Spinal cord (tissue), 10 donors: Measurements from ENCODE around the gene LHFPL3. TPM values are rescaled to one million over a fixed set of nuclear protein-coding genes. Genes with fewer than 3 reads are reported as not detected.
A peak's percentile ranks its signal among the peaks of the same experiment; 100 is the strongest.

Source experiments
- DNase-seq, 6 donors: peaks; one replicate each; pipeline versions ENCODE4 v3.0.0 to v3.0.0-alpha.2; 2013 to 2015; ENCODE audit warnings: low spot score in 6 of 6, low read depth in 4 of 6
- H3K27ac ChIP-seq: one replicate; pipeline ENCODE4 v1.5.1; 2013; ENCODE audit warnings: low read depth, low read length, control low read depth
- H3K27me3 ChIP-seq: one replicate; pipeline ENCODE4 v1.6.1; 2013; ENCODE audit warnings: low read length; ENCODE audit not compliant: control insufficient read depth, insufficient read depth
- H3K36me3 ChIP-seq: one replicate; pipeline ENCODE4 v1.6.1; 2013; ENCODE audit warnings: low read length; ENCODE audit not compliant: control insufficient read depth, insufficient read depth
- H3K4me1 ChIP-seq: one replicate; pipeline ENCODE4 v1.6.1; 2013; ENCODE audit warnings: low read length; ENCODE audit not compliant: control insufficient read depth, insufficient read depth
- H3K4me3 ChIP-seq: one replicate; pipeline ENCODE4 v1.5.1; 2013; ENCODE audit warnings: low read depth, low read length, control low read depth
- H3K9me3 ChIP-seq: one replicate; pipeline ENCODE4 v1.6.1; 2013; ENCODE audit warnings: low read length; ENCODE audit not compliant: control insufficient read depth, insufficient read depth
- WGBS: methylation state at CpG from one replicate; pipeline ENCODE4 v1.1.5; 2013; ENCODE audit warnings: missing lambda C conversion rate; ENCODE audit not compliant: insufficient coverage; 5-methylcytosine and 5-hydroxymethylcytosine counted together
- polyA plus RNA-seq, 2 donors: library from polyadenylated mRNA; unstranded; fragments of 120-200 nt; gene quantifications; one replicate each; pipeline ENCODE4 v1.2.1, GENCODE V29; 2013; ENCODE audit not compliant: insufficient read length in 2 of 2
- small RNA-seq: library from RNA; depleted of rRNA; stranded (forward); fragments of <200 nt; gene quantifications from one replicate; pipeline ENCODE3, GENCODE V24; 2014; ENCODE audit warnings: low replicate concordance
- total RNA-seq, 2 donors: library from RNA; depleted of rRNA in 1 of 2; stranded (reverse); fragments of 120-200 nt in 1 of 2; fragments of >200 nt in 1 of 2; gene quantifications; one replicate each; pipeline versions ENCODE4 v1.2.3 to v1.2.4, GENCODE V29; 2013 to 2014
- donor health status: healthy.

LHFPL3 gene
- total and polyA plus RNA-seq, 4 donors: 18.8 to 78.7 (median 62.9) TPM

- Histone ChIP-seq H3K27ac (peak overlapping the region; percentile 74), H3K4me3 (no peak overlapping the region), H3K4me1 (peaks cover 12% of the 10 kb centered on the region), H3K36me3 (no peaks in the 10 kb centered on the region), H3K27me3 (no peaks in the 10 kb centered on the region), H3K9me3 (no peaks in the 10 kb centered on the region)
- peak in 1 of 6 donors; percentile 63 for DNase-seq
- 13% methylated on average over 4 of the region's 12 CpGs for WGBS
Measured at GRCh38 chr7:104943502-104944343, 615.3 kb downstream of the LHFPL3 start.

GRCh38 chr7:104945599-104945956 lies 617.2 kb downstream of the LHFPL3 start:
- no peaks in the 10 kb centered on the region for H3K27me3 ChIP-seq
- no peak for DNase-seq
- no peak overlapping the region for H3K4me3 ChIP-seq
- H3K9me3 ChIP-seq: no peaks in the 10 kb centered on the region
- H3K4me1 ChIP-seq: peaks cover 6% of the 10 kb centered on the region
- no peaks in the 10 kb centered on the region for H3K36me3 ChIP-seq
- H3K27ac ChIP-seq: peak overlapping the region; percentile 41

GRCh38 chr7:104946338-104946737 lies 617.9 kb downstream of the LHFPL3 start:
- no peaks in the 10 kb centered on the region for H3K9me3 ChIP-seq
- H3K36me3 ChIP-seq: no peaks in the 10 kb centered on the region
- no peak overlapping the region for H3K27ac ChIP-seq
- H3K4me3 ChIP-seq: no peak overlapping the region
- DNase-seq: no peak
- 50% methylated on average over 1 of the region's 2 CpGs for WGBS
- H3K27me3 ChIP-seq: no peaks in the 10 kb centered on the region
- H3K4me1 ChIP-seq: peaks cover 6% of the 10 kb centered on the region

GRCh38 chr7:104950006-104950405 lies 621.6 kb downstream of the LHFPL3 start:
- no peak for DNase-seq
- peaks cover 3% of the 10 kb centered on the region for H3K4me1 ChIP-seq
- no peaks in the 10 kb centered on the region for H3K36me3 ChIP-seq
- WGBS: 93% methylated on average over 5 of the region's 5 CpGs
- H3K4me3 ChIP-seq: no peak overlapping the region
- H3K27me3 ChIP-seq: no peaks in the 10 kb centered on the region
- H3K9me3 ChIP-seq: no peaks in the 10 kb centered on the region
- no peak overlapping the region for H3K27ac ChIP-seq

- Histone ChIP-seq H3K27me3 (no peaks in the 10 kb centered on the region), H3K36me3 (no peaks in the 10 kb centered on the region), H3K9me3 (no peaks in the 10 kb centered on the region), H3K4me1 (no peaks in the 10 kb centered on the region), H3K27ac (no peak overlapping the region), H3K4me3 (no peak overlapping the region)
- 88% methylated on average over 1 of the region's 2 CpGs for WGBS
- no peak for DNase-seq
Measured at GRCh38 chr7:104950754-104951153, 622.4 kb downstream of the LHFPL3 start.

GRCh38 chr7:104951546-104951945 lies 623.1 kb downstream of the LHFPL3 start:
- Histone ChIP-seq H3K36me3 (no peaks in the 10 kb centered on the region), H3K4me1 (no peaks in the 10 kb centered on the region), H3K9me3 (no peaks in the 10 kb centered on the region), H3K27ac (no peak overlapping the region), H3K4me3 (no peak overlapping the region), H3K27me3 (no peaks in the 10 kb centered on the region)
- no peak for DNase-seq
- 38% methylated on average over 2 of the region's 7 CpGs for WGBS

GRCh38 chr7:104955276-104955675 lies 626.9 kb downstream of the LHFPL3 start:
- Histone ChIP-seq H3K4me3 (no peak overlapping the region), H3K9me3 (no peaks in the 10 kb centered on the region), H3K27ac (no peak overlapping the region), H3K36me3 (no peaks in the 10 kb centered on the region), H3K27me3 (no peaks in the 10 kb centered on the region), H3K4me1 (no peaks in the 10 kb centered on the region)
- no CpG with 5 or more reads among the region's 2 CpGs for WGBS
- no peak for DNase-seq

Small RNAs within 50 kb of the gene (small RNA-seq; reads per million reads assigned to genes)
- 0.10 reads per million for gene RN7SL8P

Other genes with a start within 250 kb of the LHFPL3 start
- 10 to 100 TPM; 20.4 to 42.1 TPM for gene ORC5, start 120.6 kb upstream of the LHFPL3 start, total RNA-seq
- gene ORC5, start 120.6 kb upstream of the LHFPL3 start, polyA plus RNA-seq: 10 to 100 TPM; 18.5 to 19.4 TPM